HG03175 (cell line): ENCODE data around the gene DHRS7.
A peak's percentile ranks its signal among the peaks of the same experiment; 100 is the strongest.

Experiments used
- ATAC-seq: cut with Tn5 transposase; IDR thresholded peaks from one replicate; pipeline ENCODE4 v1.9.1; 2021; ENCODE audit warnings: mild to moderate bottlenecking, moderate library complexity; ENCODE audit not compliant: unreplicated experiment

DHRS7 gene

GRCh38 chr14:60164712-60165546 lies at the start of gene DHRS7:
Gene DHRS7, minus strand, starts transcription at chr14:60165398. Its CDS starts 89 bp downstream, at chr14:60165309.
- peak; percentile 86 for ATAC-seq

- no peak for ATAC-seq
Observed at GRCh38 chr14:60214415-60215126, 49.4 kb upstream of the DHRS7 start.

- ATAC-seq: no peak
Observed at GRCh38 chr14:60214003-60214402, 48.8 kb upstream of the DHRS7 start.

GRCh38 chr14:60212503-60213371 lies 47.5 kb upstream of the DHRS7 start:
- ATAC-seq: peak; percentile 96

GRCh38 chr14:60211153-60211552 lies 46.0 kb upstream of the DHRS7 start:
- no peak for ATAC-seq

- ATAC-seq: no peak
Observed at GRCh38 chr14:60210703-60211102, 45.5 kb upstream of the DHRS7 start.

- no peak for ATAC-seq
Observed at GRCh38 chr14:60206837-60207533, 41.8 kb upstream of the DHRS7 start.

- no peak for ATAC-seq
Observed at GRCh38 chr14:60206249-60206670, 41.1 kb upstream of the DHRS7 start.

- ATAC-seq: peak; percentile 35
Observed at GRCh38 chr14:60204843-60205774, 39.9 kb upstream of the DHRS7 start.

GRCh38 chr14:60204104-60204842 lies 39.1 kb upstream of the DHRS7 start:
- peak; percentile 92 for ATAC-seq

GRCh38 chr14:60199321-60199720 lies 34.1 kb upstream of the DHRS7 start:
- ATAC-seq: no peak

GRCh38 chr14:60197629-60198303 lies 32.6 kb upstream of the DHRS7 start:
- ATAC-seq: no peak

GRCh38 chr14:60196291-60196690 lies 31.1 kb upstream of the DHRS7 start:
- ATAC-seq: no peak

GRCh38 chr14:60195179-60195810 lies 30.1 kb upstream of the DHRS7 start:
- ATAC-seq: no peak

- ATAC-seq: peak; percentile 48
Observed at GRCh38 chr14:60189923-60190840, 25.0 kb upstream of the DHRS7 start.

GRCh38 chr14:60188696-60189095 lies 23.5 kb upstream of the DHRS7 start:
- no peak for ATAC-seq

- no peak for ATAC-seq
Observed at GRCh38 chr14:60188115-60188514, 22.9 kb upstream of the DHRS7 start.
